ENCODE measurements around the gene SPACA9. TPM values are rescaled to one million over a fixed set of nuclear protein-coding genes. Genes with fewer than 3 reads are reported as not detected.

SPACA9 gene
- polyA plus RNA-seq, 3 donors: 0.28 to 0.95 (median 0.57) TPM

GRCh38 chr9:132927704-132928103, 49.0 kb downstream of the SPACA9 start:
- DNase-seq: no peak
- Mint-ChIP-seq H3K4me3 (no peak overlapping the region), H3K27me3 (ENCODE audit: low read depth in 3 of 3) (no peaks in the 10 kb centered on the region), H3K4me1 (no peaks in the 10 kb centered on the region), H3K36me3 (peaks cover 67 to 74% of the 10 kb centered on the region in 2 donors), H3K9me3 (peaks cover 0 to 2% (median 0%) of the 10 kb centered on the region in 7 donors), H3K27ac (no peak overlapping the region)
- no peaks in the 10 kb centered on the region for H3K9me3 ChIP-seq (replicated peaks in 1 of 2; ENCODE audit: control insufficient read depth in 1 of 2, insufficient read depth in 1 of 2, low read length in 2 of 2)
- H3K79me2 ChIP-seq (ENCODE audit: insufficient read depth, low read length): no peaks in the 10 kb centered on the region
- no peak overlapping the region for H2AFZ ChIP-seq (ENCODE audit: insufficient read depth, low read depth, low read length, poor library complexity, severe bottlenecking)
- no peak overlapping the region for H3K27ac ChIP-seq (ENCODE audit: low read depth in 1 of 2, low read length in 2 of 2)
- no peak overlapping the region for H3K9ac ChIP-seq (ENCODE audit: insufficient read depth, low read length, poor library complexity, severe bottlenecking)
- H3K4me1 ChIP-seq (ENCODE audit: control insufficient read depth in 1 of 2, insufficient read depth in 2 of 2, low read length in 2 of 2): no peaks in the 10 kb centered on the region
- intact Hi-C loops (cut with micrococcal nuclease): no loop called here
- no peak overlapping the region for H3K4me2 ChIP-seq (replicated peaks; ENCODE audit: extremely low read depth, low read length, poor library complexity, severe bottlenecking)
- peaks cover 63 to 98% of the 10 kb centered on the region in 2 donors for H3K36me3 ChIP-seq (replicated peaks in 1 of 2; ENCODE audit: control insufficient read depth in 1 of 2, insufficient read depth in 2 of 2, low read length in 2 of 2)
- H4K20me1 ChIP-seq (ENCODE audit: insufficient read depth, low read length): no peaks in the 10 kb centered on the region
- no peak overlapping the region for H3K4me3 ChIP-seq (replicated peaks in 1 of 3; ENCODE audit: low read depth in 2 of 3, low read length in 3 of 3)
- 100% methylated on average over 2 of the region's 7 CpGs for WGBS (ENCODE audit: insufficient coverage)
- H3K27me3 ChIP-seq (ENCODE audit: control insufficient read depth in 2 of 2, insufficient read depth in 2 of 2, low read length in 2 of 2): no peaks in the 10 kb centered on the region
- TF ChIP-seq CTCF (IDR thresholded peaks at IDR 0.05): no peak

GRCh38 chr9:132931178-132931735, 52.6 kb downstream of the SPACA9 start:
- Histone ChIP-seq H3K9ac (ENCODE audit: insufficient read depth, low read length, poor library complexity, severe bottlenecking) (no peak overlapping the region), H3K79me2 (ENCODE audit: insufficient read depth, low read length) (peaks cover 11% of the 10 kb centered on the region), H3K4me3 (replicated peaks in 1 of 3; ENCODE audit: low read depth in 2 of 3, low read length in 3 of 3) (no peak overlapping the region), H3K27ac (ENCODE audit: low read depth in 1 of 2, low read length in 2 of 2) (no peak overlapping the region), H3K36me3 (replicated peaks in 1 of 2; ENCODE audit: control insufficient read depth in 1 of 2, insufficient read depth in 2 of 2, low read length in 2 of 2) (peaks cover 34 to 88% of the 10 kb centered on the region in 2 donors), H3K27me3 (ENCODE audit: control insufficient read depth in 2 of 2, insufficient read depth in 2 of 2, low read length in 2 of 2) (no peaks in the 10 kb centered on the region), H3K4me2 (replicated peaks; ENCODE audit: extremely low read depth, low read length, poor library complexity, severe bottlenecking) (no peak overlapping the region), H2AFZ (ENCODE audit: insufficient read depth, low read depth, low read length, poor library complexity, severe bottlenecking) (no peak overlapping the region), H3K4me1 (ENCODE audit: control insufficient read depth in 1 of 2, insufficient read depth in 2 of 2, low read length in 2 of 2) (no peaks in the 10 kb centered on the region), H4K20me1 (ENCODE audit: insufficient read depth, low read length) (peaks cover 13% of the 10 kb centered on the region), H3K9me3 (replicated peaks in 1 of 2; ENCODE audit: control insufficient read depth in 1 of 2, insufficient read depth in 1 of 2, low read length in 2 of 2) (no peaks in the 10 kb centered on the region)
- DNase-seq: no peak
- H3K9me3 Mint-ChIP-seq: peaks cover 0 to 2% (median 0%) of the 10 kb centered on the region in 7 donors
- intact Hi-C loops (cut with micrococcal nuclease): no loop called here
- H3K4me3 Mint-ChIP-seq: no peak overlapping the region
- H3K27me3 Mint-ChIP-seq (ENCODE audit: low read depth in 3 of 3): no peaks in the 10 kb centered on the region
- H3K36me3 Mint-ChIP-seq: peaks cover 70 to 72% of the 10 kb centered on the region in 2 donors
- WGBS (ENCODE audit: insufficient coverage): 100% methylated on average over 4 of the region's 9 CpGs
- TF ChIP-seq CTCF (IDR thresholded peaks at IDR 0.05): no peak
- no peaks in the 10 kb centered on the region for H3K4me1 Mint-ChIP-seq
- H3K27ac Mint-ChIP-seq: no peak overlapping the region
